DOHH2 (cell line): Measurements from ENCODE around the gene AUTS2.

Experiments
- EZH2phosphoT487 ChIP-seq: fragments of 200-600 bp; sonication (generic); IDR thresholded peaks from 2 replicates; pipeline ENCODE4 v1.6.1; 2017; ENCODE audit warnings: borderline replicate concordance, mild to moderate bottlenecking, antibody characterized with exemption, low read length, moderate library complexity, mixed read lengths
- TF ChIP-seq, protein P1 (sequence below): fragments of 200-600 bp; sonication (generic); IDR thresholded peaks from one replicate; pipeline ENCODE4 v1.5.1; 2014; ENCODE audit warnings: antibody characterized with exemption, mild to moderate bottlenecking, low read depth, low read length; ENCODE audit not compliant: poor library complexity, severe bottlenecking

DNA sequence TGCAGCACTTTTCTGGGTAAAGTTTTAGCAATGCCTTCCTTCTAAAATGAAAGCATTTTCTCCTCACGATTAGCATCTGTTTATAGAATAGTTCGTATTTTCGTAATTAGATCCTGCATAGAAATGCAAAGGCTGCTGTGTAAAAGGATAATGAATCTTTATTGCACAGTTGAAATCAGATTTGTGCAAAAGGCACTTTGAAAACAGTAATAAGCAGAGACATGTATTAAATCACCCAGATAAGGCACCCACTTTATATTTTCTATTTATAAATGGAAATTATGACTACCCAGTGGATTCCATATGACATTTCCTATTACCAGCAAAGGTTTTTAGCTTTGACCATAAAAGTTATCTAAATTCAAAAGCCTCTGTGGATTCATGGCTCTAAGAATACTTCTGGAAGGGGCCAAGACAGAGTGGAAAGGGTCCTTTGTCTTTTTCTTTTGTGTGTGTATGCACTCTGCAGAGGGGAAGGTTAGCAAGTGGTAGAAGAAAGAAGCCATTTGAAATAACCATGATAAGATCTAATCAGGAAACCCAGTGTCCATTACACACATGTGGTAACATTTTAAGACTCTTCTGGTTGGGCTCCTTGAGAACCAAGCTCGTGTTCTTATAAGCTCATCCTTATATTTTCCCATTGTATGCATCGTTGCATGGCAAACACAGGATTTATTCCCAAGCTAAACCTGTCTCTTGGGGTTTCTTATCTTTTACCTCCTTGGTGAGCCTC, 612.1 kb downstream of the AUTS2 start:
- TF ChIP-seq, protein P1, sequence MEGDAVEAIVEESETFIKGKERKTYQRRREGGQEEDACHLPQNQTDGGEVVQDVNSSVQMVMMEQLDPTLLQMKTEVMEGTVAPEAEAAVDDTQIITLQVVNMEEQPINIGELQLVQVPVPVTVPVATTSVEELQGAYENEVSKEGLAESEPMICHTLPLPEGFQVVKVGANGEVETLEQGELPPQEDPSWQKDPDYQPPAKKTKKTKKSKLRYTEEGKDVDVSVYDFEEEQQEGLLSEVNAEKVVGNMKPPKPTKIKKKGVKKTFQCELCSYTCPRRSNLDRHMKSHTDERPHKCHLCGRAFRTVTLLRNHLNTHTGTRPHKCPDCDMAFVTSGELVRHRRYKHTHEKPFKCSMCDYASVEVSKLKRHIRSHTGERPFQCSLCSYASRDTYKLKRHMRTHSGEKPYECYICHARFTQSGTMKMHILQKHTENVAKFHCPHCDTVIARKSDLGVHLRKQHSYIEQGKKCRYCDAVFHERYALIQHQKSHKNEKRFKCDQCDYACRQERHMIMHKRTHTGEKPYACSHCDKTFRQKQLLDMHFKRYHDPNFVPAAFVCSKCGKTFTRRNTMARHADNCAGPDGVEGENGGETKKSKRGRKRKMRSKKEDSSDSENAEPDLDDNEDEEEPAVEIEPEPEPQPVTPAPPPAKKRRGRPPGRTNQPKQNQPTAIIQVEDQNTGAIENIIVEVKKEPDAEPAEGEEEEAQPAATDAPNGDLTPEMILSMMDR: no peak
- TF ChIP-seq EZH2phosphoT487: no peak
